ENCODE data around the gene FREY1. TPM values are rescaled to one million over a fixed set of nuclear protein-coding genes. Genes with fewer than 3 reads are reported as not detected.

Gene FREY1
- polyA plus RNA-seq, 1 donor (not counting 4 experiments of a cell fraction or from before 2014, with no cell fraction given): 0.25 TPM

GRCh38 chr11:45876401-45876800 is 30.7 kb downstream of the FREY1 start:
- dilution Hi-C loops (cut with MboI; ENCODE audit: extremely low pct_ligation_motif_present, low sequenced_read_pairs): no loop called here
- TF ChIP-seq, protein P1, sequence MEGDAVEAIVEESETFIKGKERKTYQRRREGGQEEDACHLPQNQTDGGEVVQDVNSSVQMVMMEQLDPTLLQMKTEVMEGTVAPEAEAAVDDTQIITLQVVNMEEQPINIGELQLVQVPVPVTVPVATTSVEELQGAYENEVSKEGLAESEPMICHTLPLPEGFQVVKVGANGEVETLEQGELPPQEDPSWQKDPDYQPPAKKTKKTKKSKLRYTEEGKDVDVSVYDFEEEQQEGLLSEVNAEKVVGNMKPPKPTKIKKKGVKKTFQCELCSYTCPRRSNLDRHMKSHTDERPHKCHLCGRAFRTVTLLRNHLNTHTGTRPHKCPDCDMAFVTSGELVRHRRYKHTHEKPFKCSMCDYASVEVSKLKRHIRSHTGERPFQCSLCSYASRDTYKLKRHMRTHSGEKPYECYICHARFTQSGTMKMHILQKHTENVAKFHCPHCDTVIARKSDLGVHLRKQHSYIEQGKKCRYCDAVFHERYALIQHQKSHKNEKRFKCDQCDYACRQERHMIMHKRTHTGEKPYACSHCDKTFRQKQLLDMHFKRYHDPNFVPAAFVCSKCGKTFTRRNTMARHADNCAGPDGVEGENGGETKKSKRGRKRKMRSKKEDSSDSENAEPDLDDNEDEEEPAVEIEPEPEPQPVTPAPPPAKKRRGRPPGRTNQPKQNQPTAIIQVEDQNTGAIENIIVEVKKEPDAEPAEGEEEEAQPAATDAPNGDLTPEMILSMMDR (optimal IDR thresholded peaks at IDR 0.05 in 1 of 3, IDR thresholded peaks at IDR 0.05 in 1 of 3, conservative IDR thresholded peaks at IDR 0.05 in 1 of 3; ENCODE audit: extremely low read depth in 1 of 3, insufficient read depth in 2 of 3, low read length in 3 of 3): no peak
- TF ChIP-seq EZH2 (IDR thresholded peaks at IDR 0.05; ENCODE audit: low read length): no peak
- H4K20me1 ChIP-seq (ENCODE audit: control insufficient read depth, extremely low read depth, insufficient read depth, low read length): no peaks in the 10 kb centered on the region
- H3K4me2 ChIP-seq (ENCODE audit: control insufficient read depth, extremely low read depth, insufficient read depth, low read depth, low read length): no peak overlapping the region
- no peaks in the 10 kb centered on the region for H3K79me2 ChIP-seq (ENCODE audit: control insufficient read depth, insufficient read depth, low read length)
- FAIRE-seq: no peak
- no peaks in the 10 kb centered on the region for H3K9me3 ChIP-seq (ENCODE audit: control insufficient read depth, low read depth, low read length)
- no peaks in the 10 kb centered on the region for H3K27me3 ChIP-seq (ENCODE audit: control insufficient read depth, extremely low read depth, insufficient read depth, low read length)
- no peak overlapping the region for H3K27ac ChIP-seq (ENCODE audit: control insufficient read depth, insufficient read depth, low read length)
- H3K4me3 ChIP-seq (ENCODE audit: control insufficient read depth in 2 of 3, extremely low read depth in 1 of 3, insufficient read depth in 2 of 3, low read depth in 1 of 3, low read length in 3 of 3): no peak overlapping the region
- H2AFZ ChIP-seq (ENCODE audit: control insufficient read depth, low read length): no peak overlapping the region
- no peaks in the 10 kb centered on the region for H3K9me1 ChIP-seq (ENCODE audit: control insufficient read depth, extremely low read depth, insufficient read depth, low read length)
- H3K9ac ChIP-seq (ENCODE audit: control insufficient read depth, extremely low read depth, insufficient read depth, low read length): no peak overlapping the region
- DNase-seq (ENCODE audit: low read depth, low spot score): no peak
- peaks cover 9% of the 10 kb centered on the region for H3K4me1 ChIP-seq (ENCODE audit: control insufficient read depth, extremely low read depth, insufficient read depth, low read length)
- peaks cover 14 to 15% of the 10 kb centered on the region in 2 experiments for H3K36me3 ChIP-seq (ENCODE audit: control insufficient read depth in 2 of 2, extremely low read depth in 1 of 2, insufficient read depth in 2 of 2, low read length in 2 of 2)

- dilution Hi-C loops (cut with MboI; ENCODE audit: extremely low pct_ligation_motif_present, low sequenced_read_pairs): no loop called here
- Histone ChIP-seq H3K9me3 (ENCODE audit: control insufficient read depth, low read depth, low read length) (no peaks in the 10 kb centered on the region), H3K4me1 (ENCODE audit: control insufficient read depth, extremely low read depth, insufficient read depth, low read length) (peaks cover 5% of the 10 kb centered on the region), H3K79me2 (ENCODE audit: control insufficient read depth, insufficient read depth, low read length) (no peaks in the 10 kb centered on the region), H3K9ac (ENCODE audit: control insufficient read depth, extremely low read depth, insufficient read depth, low read length) (no peak overlapping the region), H2AFZ (ENCODE audit: control insufficient read depth, low read length) (no peak overlapping the region), H3K27me3 (ENCODE audit: control insufficient read depth, extremely low read depth, insufficient read depth, low read length) (no peaks in the 10 kb centered on the region), H4K20me1 (ENCODE audit: control insufficient read depth, extremely low read depth, insufficient read depth, low read length) (no peaks in the 10 kb centered on the region), H3K4me2 (ENCODE audit: control insufficient read depth, extremely low read depth, insufficient read depth, low read depth, low read length) (no peak overlapping the region), H3K36me3 (ENCODE audit: control insufficient read depth in 2 of 2, extremely low read depth in 1 of 2, insufficient read depth in 2 of 2, low read length in 2 of 2) (peaks cover 22 to 29% of the 10 kb centered on the region in 2 experiments), H3K9me1 (ENCODE audit: control insufficient read depth, extremely low read depth, insufficient read depth, low read length) (no peaks in the 10 kb centered on the region), H3K4me3 (ENCODE audit: control insufficient read depth in 2 of 3, extremely low read depth in 1 of 3, insufficient read depth in 2 of 3, low read depth in 1 of 3, low read length in 3 of 3) (no peak overlapping the region), H3K27ac (ENCODE audit: control insufficient read depth, insufficient read depth, low read length) (no peak overlapping the region)
- no peak for TF ChIP-seq EZH2 (IDR thresholded peaks at IDR 0.05; ENCODE audit: low read length)
- TF ChIP-seq, protein P1 (optimal IDR thresholded peaks at IDR 0.05 in 1 of 3, IDR thresholded peaks at IDR 0.05 in 1 of 3, conservative IDR thresholded peaks at IDR 0.05 in 1 of 3; ENCODE audit: extremely low read depth in 1 of 3, insufficient read depth in 2 of 3, low read length in 3 of 3): peak; percentile 78 to 88 (median 87)
- DNase-seq (ENCODE audit: low read depth, low spot score) (peak; percentile 23), FAIRE-seq (no peak)
Measured at GRCh38 chr11:45872651-45873356, 34.3 kb downstream of the FREY1 start.
